OCI-LY7 (cell line): Measurements from ENCODE around the gene ATP6V0E2. TPM values are rescaled to one million over a fixed set of nuclear protein-coding genes. Genes with fewer than 3 reads are reported as not detected.

ENCODE experiments used
- BruUV-seq: library from RNA; stranded (reverse); fragments of 400-500 nt; replicated peaks from 2 replicates; lab custom pipeline; 2021; lab: Mats Ljungman, UMichigan
- CTCF ChIA-PET: fragments of 300-600 bp; sonication (Branson Sonifier 250); formaldehyde crosslinking; loops from one replicate; lab custom pipeline; 2022; ENCODE audit warnings: antibody characterized with exemption; ENCODE audit not compliant: unreplicated experiment; lab: Charles Lee
- POLR2A ChIA-PET: fragments of 300-600 bp; sonication (Branson Sonifier 250); formaldehyde crosslinking; loops from one replicate; lab custom pipeline; 2022; ENCODE audit warnings: antibody characterized with exemption; lab: Charles Lee
- DNase-seq: peaks from one replicate; pipeline ENCODE4 v3.0.0-alpha.2; 2015; ENCODE audit warnings: low spot score
- H2AFZ ChIP-seq: fragments of 200-600 bp; sonication (generic), shearing (Covaris generic); 2 replicates; pipeline ENCODE4 v1.6.1; 2014; ENCODE audit warnings: mild to moderate bottlenecking, antibody characterized with exemption, low read length, moderate library complexity
- H3K27ac ChIP-seq: fragments of 200-600 bp; sonication (generic); 2 replicates; pipeline ENCODE4 v1.5.1; 2014; ENCODE audit warnings: mixed run types, low read depth, mild to moderate bottlenecking, moderate library complexity, low read length, inconsistent platforms; ENCODE audit not compliant: poor library complexity, severe bottlenecking
- H3K36me3 ChIP-seq: fragments of 200-600 bp; sonication (generic); 2 replicates; pipeline ENCODE4 v1.6.1; 2014; ENCODE audit warnings: mild to moderate bottlenecking, antibody characterized with exemption, low read length, moderate library complexity, mixed read lengths; ENCODE audit not compliant: insufficient read depth
- H3K4me1 ChIP-seq: fragments of 200-600 bp; sonication (generic); 2 replicates; pipeline ENCODE4 v1.5.1; 2014; ENCODE audit warnings: mild to moderate bottlenecking, low read length; ENCODE audit not compliant: insufficient read depth, poor library complexity, severe bottlenecking
- H3K4me2 ChIP-seq: fragments of 200-600 bp; sonication (generic); 2 replicates; pipeline ENCODE4 v1.6.1; 2014; ENCODE audit warnings: mild to moderate bottlenecking, low read length
- H3K4me3 ChIP-seq: fragments of 200-600 bp; sonication (generic); 2 replicates; pipeline ENCODE4 v1.5.1; 2014; ENCODE audit warnings: mild to moderate bottlenecking, low read depth, low read length; ENCODE audit not compliant: poor library complexity, severe bottlenecking
- H3K79me2 ChIP-seq: fragments of 200-600 bp; sonication (generic); 2 replicates; pipeline ENCODE4 v1.6.1; 2016; ENCODE audit warnings: low read depth, mild to moderate bottlenecking, low read length, moderate library complexity, mixed read lengths; ENCODE audit not compliant: insufficient read depth
- H3K9me2 ChIP-seq: fragments of 200-600 bp; sonication (generic); 2 replicates; pipeline ENCODE4 v1.6.1; 2016; ENCODE audit warnings: mild to moderate bottlenecking, low read length, mixed read lengths; ENCODE audit not compliant: insufficient read depth
- H3K9me3 ChIP-seq: fragments of 200-600 bp; sonication (generic); 2 replicates; pipeline ENCODE4 v1.6.1; 2014; ENCODE audit warnings: mild to moderate bottlenecking, mixed run types, low read length, mixed read lengths
- H4K20me1 ChIP-seq: fragments of 200-600 bp; sonication (generic); 2 replicates; pipeline ENCODE4 v1.6.1; 2014; ENCODE audit warnings: mild to moderate bottlenecking, antibody characterized with exemption, low read length, moderate library complexity, mixed read lengths; ENCODE audit not compliant: insufficient read depth
- EZH2phosphoT487 ChIP-seq: fragments of 200-600 bp; sonication (generic); IDR thresholded peaks from 2 replicates; pipeline ENCODE4 v1.6.1; 2018; ENCODE audit warnings: low read depth, borderline replicate concordance, mild to moderate bottlenecking, mixed run types, antibody characterized with exemption, low read length, moderate library complexity, mixed read lengths
- intact Hi-C: fragments of 100-400 bp; cut with micrococcal nuclease; formaldehyde crosslinking; loops from one replicate; pipeline ENCODE4 v1.10.0; 2022; ENCODE audit not compliant: unreplicated experiment
- total RNA-seq, 2 experiments: library from RNA; depleted of rRNA in 1 of 2; stranded (reverse); fragments of >200 nt in 1 of 2; shearing (Covaris generic) in 1 of 2; gene quantifications; 2 replicates each; pipeline ENCODE4 v1.2.3, GENCODE V29; 2014 to 2022
- TF ChIP-seq, protein P1 (sequence below): fragments of 200-600 bp; sonication (generic); conservative IDR thresholded peaks from 2 replicates; pipeline ENCODE4 v1.5.1; 2014; ENCODE audit warnings: mild to moderate bottlenecking, antibody characterized with exemption, low read length, moderate library complexity, mixed read lengths

The ATP6V0E2 gene
- total RNA-seq, 2 experiments from 2014 or later, result 38.6 to 48.1 TPM

DNA sequence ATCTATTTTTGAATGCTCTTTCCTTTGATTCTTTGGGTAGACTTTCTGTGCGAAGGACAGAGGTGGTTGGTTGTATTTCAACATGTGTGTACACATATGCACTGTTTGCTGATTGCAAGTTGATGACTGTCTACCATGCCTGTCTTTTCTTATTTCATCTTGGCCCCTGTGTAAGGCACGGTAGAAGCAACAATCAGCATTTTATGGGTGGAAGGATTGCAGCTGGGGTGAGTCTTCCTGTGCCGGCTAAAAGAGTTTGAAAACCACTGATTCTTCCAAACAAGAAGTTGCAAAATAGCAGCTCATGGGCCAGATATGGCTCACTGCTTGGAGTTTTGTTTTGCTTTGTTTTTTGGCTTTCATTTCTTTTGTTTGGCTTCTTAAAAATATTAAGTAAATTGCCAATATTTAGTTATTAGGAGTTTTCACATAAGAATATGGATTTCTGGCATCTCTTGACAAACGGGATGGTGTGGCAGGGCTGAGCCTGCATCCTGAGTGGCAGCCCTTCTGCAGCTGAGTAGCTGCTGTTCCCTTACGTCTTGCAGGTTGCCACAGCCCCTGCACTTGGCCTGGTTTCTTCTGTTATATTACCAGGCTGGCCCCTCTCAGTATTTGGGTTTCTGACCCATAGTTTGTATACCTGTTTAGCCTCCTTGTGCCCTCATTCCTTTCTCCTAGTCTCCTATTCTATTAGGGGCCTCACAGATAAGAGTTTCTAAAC, 28.4 kb upstream of the ATP6V0E2 start:
- Histone ChIP-seq H3K9me3 (no peaks in the 10 kb centered on the region), H3K4me1 (peaks cover 7% of the 10 kb centered on the region), H3K36me3 (no peaks in the 10 kb centered on the region), H3K4me3 (no peak overlapping the region), H4K20me1 (no peaks in the 10 kb centered on the region; the same call in 1 of the 2 replicates), H3K9me2 (no peaks in the 10 kb centered on the region), H3K27ac (no peak overlapping the region), H2AFZ (no peak overlapping the region), H3K4me2 (no peak overlapping the region), H3K79me2 (no peaks in the 10 kb centered on the region)
- BruUV-seq, result no TSS peak
- intact Hi-C loops, result no loop called here
- ChIA-PET POLR2A (no interaction called here), CTCF (no interaction called here)
- no peak for TF ChIP-seq EZH2phosphoT487
- TF ChIP-seq, protein P1, sequence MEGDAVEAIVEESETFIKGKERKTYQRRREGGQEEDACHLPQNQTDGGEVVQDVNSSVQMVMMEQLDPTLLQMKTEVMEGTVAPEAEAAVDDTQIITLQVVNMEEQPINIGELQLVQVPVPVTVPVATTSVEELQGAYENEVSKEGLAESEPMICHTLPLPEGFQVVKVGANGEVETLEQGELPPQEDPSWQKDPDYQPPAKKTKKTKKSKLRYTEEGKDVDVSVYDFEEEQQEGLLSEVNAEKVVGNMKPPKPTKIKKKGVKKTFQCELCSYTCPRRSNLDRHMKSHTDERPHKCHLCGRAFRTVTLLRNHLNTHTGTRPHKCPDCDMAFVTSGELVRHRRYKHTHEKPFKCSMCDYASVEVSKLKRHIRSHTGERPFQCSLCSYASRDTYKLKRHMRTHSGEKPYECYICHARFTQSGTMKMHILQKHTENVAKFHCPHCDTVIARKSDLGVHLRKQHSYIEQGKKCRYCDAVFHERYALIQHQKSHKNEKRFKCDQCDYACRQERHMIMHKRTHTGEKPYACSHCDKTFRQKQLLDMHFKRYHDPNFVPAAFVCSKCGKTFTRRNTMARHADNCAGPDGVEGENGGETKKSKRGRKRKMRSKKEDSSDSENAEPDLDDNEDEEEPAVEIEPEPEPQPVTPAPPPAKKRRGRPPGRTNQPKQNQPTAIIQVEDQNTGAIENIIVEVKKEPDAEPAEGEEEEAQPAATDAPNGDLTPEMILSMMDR, result no peak
- no peak for DNase-seq

DNA sequence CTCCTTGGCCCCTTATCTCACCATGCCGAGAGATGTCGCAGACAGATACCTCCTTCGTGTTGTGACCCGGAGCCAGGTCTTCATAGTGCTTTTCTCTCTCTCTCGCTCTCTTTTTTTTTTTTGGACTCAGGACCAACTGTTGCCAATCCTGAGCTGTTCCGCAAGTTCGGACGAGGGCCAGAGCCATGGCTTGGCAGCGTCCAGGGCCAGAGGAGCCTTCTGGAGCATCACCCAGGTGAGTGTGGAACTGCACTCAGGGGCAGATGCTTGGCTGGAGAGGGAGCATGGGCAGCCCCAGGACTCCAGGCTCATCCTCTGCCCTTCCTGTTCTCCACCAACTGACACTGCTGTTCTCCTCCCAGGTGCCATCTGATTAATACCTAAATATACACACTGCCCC, 27.7 kb upstream of the ATP6V0E2 start:
- Histone ChIP-seq H3K27ac (no peak overlapping the region), H3K9me3 (no peaks in the 10 kb centered on the region), H3K9me2 (no peaks in the 10 kb centered on the region), H4K20me1 (no peaks in the 10 kb centered on the region; the same call in 1 of the 2 replicates), H3K4me3 (no peak overlapping the region), H2AFZ (no peak overlapping the region), H3K79me2 (no peaks in the 10 kb centered on the region), H3K36me3 (no peaks in the 10 kb centered on the region), H3K4me1 (peaks cover 7% of the 10 kb centered on the region), H3K4me2 (no peak overlapping the region)
- ChIA-PET POLR2A (interaction anchor here (1.5 kb wide), 1 partner anchor 26 kb away, joined by 5 read pairs; no protein-coding TSS in a partner anchor), CTCF (no interaction called here)
- BruUV-seq, result no TSS peak
- intact Hi-C loops, result no loop called here
- no peak for DNase-seq
- TF ChIP-seq, protein P1, result no peak
- no peak for TF ChIP-seq EZH2phosphoT487

DNA sequence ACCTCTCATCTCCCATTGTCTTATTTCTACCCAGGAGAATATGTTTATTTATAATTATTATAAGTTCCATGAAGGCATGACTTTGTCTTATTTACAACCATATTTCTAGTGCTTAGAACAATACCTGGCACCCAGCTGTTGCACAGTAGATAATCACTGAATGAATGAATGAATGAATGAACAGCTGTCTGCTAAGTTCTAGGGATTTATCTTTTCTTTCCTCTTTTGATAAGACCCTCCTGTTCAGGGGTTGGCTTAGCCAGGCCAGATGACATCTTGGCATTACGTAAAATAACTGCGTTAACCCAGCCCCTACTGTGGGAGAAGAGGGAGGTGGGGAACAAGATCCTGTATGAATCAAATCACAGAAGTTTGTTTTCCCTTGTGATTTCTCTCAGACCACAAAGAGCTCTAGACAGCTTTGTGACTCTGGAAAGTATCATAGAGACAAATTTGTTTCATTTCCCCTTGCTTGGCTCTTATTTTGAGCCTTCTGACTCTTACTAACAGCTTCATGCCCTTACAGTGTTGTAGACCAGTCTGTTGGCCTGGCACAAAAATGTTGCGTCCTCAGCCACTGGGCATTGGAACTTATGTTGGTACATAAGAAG, 27.2 kb upstream of the ATP6V0E2 start:
- POLR2A ChIA-PET, result interaction anchor here (0.9 to 1.5 kb wide), 2 partner anchors 19 to 25 kb away, joined by 3 to 5 read pairs; no protein-coding TSS in a partner anchor
- Histone ChIP-seq H4K20me1 (no peaks in the 10 kb centered on the region; the same call in 1 of the 2 replicates), H3K9me2 (no peaks in the 10 kb centered on the region), H3K4me1 (peaks cover 7% of the 10 kb centered on the region), H2AFZ (no peak overlapping the region), H3K9me3 (no peaks in the 10 kb centered on the region), H3K36me3 (no peaks in the 10 kb centered on the region), H3K4me2 (no peak overlapping the region), H3K79me2 (no peaks in the 10 kb centered on the region), H3K4me3 (no peak overlapping the region), H3K27ac (no peak overlapping the region)
- intact Hi-C loops, result no loop called here
- CTCF ChIA-PET, result no interaction called here
- no peak for DNase-seq
- TF ChIP-seq, protein P1, result no peak
- TF ChIP-seq EZH2phosphoT487, result no peak
- no TSS peak for BruUV-seq
